ENCODE measurements around the gene PPFIBP1. TPM values are rescaled to one million over a fixed set of nuclear protein-coding genes. Genes with fewer than 3 reads are reported as not detected.
A peak's percentile ranks its signal among the peaks of the same experiment; 100 is the strongest.
"Not testable (repeated sequence)": the region's sequence is repeated elsewhere in the genome, so short reads cannot be mapped to it uniquely, and the experiment has no call there.

PPFIBP1 gene
- total RNA-seq, 1 donor from 2014 or later, result 330 TPM

- intact Hi-C loops (cut with DNase I); DNase-seq (ENCODE audit: missing footprints); ATAC-seq: not testable (repeated sequence)
Observed at GRCh38 chr12:27601056-27601828, 77.2 kb downstream of the PPFIBP1 start.

GRCh38 chr12:27602516-27602915 lies 78.5 kb downstream of the PPFIBP1 start:
- ATAC-seq (no peak), DNase-seq (ENCODE audit: missing footprints) (no peak)
- intact Hi-C loops (cut with DNase I), result no loop called here

GRCh38 chr12:27604431-27604830 lies 80.4 kb downstream of the PPFIBP1 start:
- ATAC-seq (no peak), DNase-seq (ENCODE audit: missing footprints) (no peak)
- intact Hi-C loops (cut with DNase I), result no loop called here

GRCh38 chr12:27606986-27607385 lies 83.0 kb downstream of the PPFIBP1 start:
- intact Hi-C loops (cut with DNase I), result no loop called here
- no peak for DNase-seq (ENCODE audit: missing footprints)
- ATAC-seq, result no peak

- no peak for ATAC-seq
- DNase-seq (ENCODE audit: missing footprints), result no peak
- intact Hi-C loops (cut with DNase I), result no loop called here
Observed at GRCh38 chr12:27607591-27607990, 83.6 kb downstream of the PPFIBP1 start.

GRCh38 chr12:27608890-27609289 lies 84.9 kb downstream of the PPFIBP1 start:
- intact Hi-C loops (cut with DNase I), result no loop called here
- DNase-seq (ENCODE audit: missing footprints) (no peak), ATAC-seq (no peak)

GRCh38 chr12:27610374-27610773 lies 86.4 kb downstream of the PPFIBP1 start:
- intact Hi-C loops (cut with DNase I), result no loop called here
- peak; percentile 32 for ATAC-seq
- no peak for DNase-seq (ENCODE audit: missing footprints)

GRCh38 chr12:27614386-27614785 lies 90.4 kb downstream of the PPFIBP1 start:
- ATAC-seq (no peak), DNase-seq (ENCODE audit: missing footprints) (no peak)
- intact Hi-C loops (cut with DNase I), result no loop called here

- DNase-seq (ENCODE audit: missing footprints) (no peak), ATAC-seq (no peak)
- intact Hi-C loops (cut with DNase I), result no loop called here
Observed at GRCh38 chr12:27614866-27615265, 90.9 kb downstream of the PPFIBP1 start.

GRCh38 chr12:27615331-27615891 lies 91.4 kb downstream of the PPFIBP1 start:
- intact Hi-C loops (cut with DNase I), result no loop called here
- DNase-seq (ENCODE audit: missing footprints), result no peak
- no peak for ATAC-seq

GRCh38 chr12:27616356-27617142 lies 92.5 kb downstream of the PPFIBP1 start:
- intact Hi-C loops (cut with DNase I), result no loop called here
- peak; percentile 27 for ATAC-seq
- DNase-seq (ENCODE audit: missing footprints), result no peak

- ATAC-seq (no peak), DNase-seq (ENCODE audit: missing footprints) (no peak)
- intact Hi-C loops (cut with DNase I), result no loop called here
Observed at GRCh38 chr12:27618836-27619235, 94.8 kb downstream of the PPFIBP1 start.

- intact Hi-C loops (cut with DNase I), result no loop called here
- no peak for DNase-seq (ENCODE audit: missing footprints)
- ATAC-seq, result no peak
Observed at GRCh38 chr12:27619308-27619707, 95.3 kb downstream of the PPFIBP1 start.

GRCh38 chr12:27620121-27620520 lies 96.1 kb downstream of the PPFIBP1 start:
- intact Hi-C loops (cut with DNase I), result no loop called here
- DNase-seq (ENCODE audit: missing footprints), result no peak
- ATAC-seq, result no peak

- DNase-seq (ENCODE audit: missing footprints), result no peak
- intact Hi-C loops (cut with DNase I), result no loop called here
- ATAC-seq, result no peak
Observed at GRCh38 chr12:27622436-27623195, 98.6 kb downstream of the PPFIBP1 start.

- no peak for DNase-seq (ENCODE audit: missing footprints)
- no peak for ATAC-seq
- intact Hi-C loops (cut with DNase I), result no loop called here
Observed at GRCh38 chr12:27623645-27624044, 99.6 kb downstream of the PPFIBP1 start.

GRCh38 chr12:27624586-27624985 lies 100.6 kb downstream of the PPFIBP1 start:
- no peak for ATAC-seq
- DNase-seq (ENCODE audit: missing footprints), result no peak
- intact Hi-C loops (cut with DNase I), result no loop called here

- DNase-seq (ENCODE audit: missing footprints) (no peak), ATAC-seq (peak; percentile 44)
- intact Hi-C loops (cut with DNase I), result loop anchor here (5.0 kb wide), 1 partner anchor 35 kb away; no protein-coding TSS in a partner anchor
Observed at GRCh38 chr12:27627123-27627852, 103.3 kb downstream of the PPFIBP1 start.
